HepG2 (cell line): ENCODE data around the gene ALS2CL. TPM values are rescaled to one million over a fixed set of nuclear protein-coding genes. Genes with fewer than 3 reads are reported as not detected.

ENCODE experiments used
- ATAC-seq: fragments of 200-7000 bp; cut with Tn5 transposase; 3 replicates; pipeline ENCODE4 v1.9.1; 2020; ENCODE audit warnings: mild to moderate bottlenecking, moderate library complexity
- BruUV-seq: library from RNA; stranded (reverse); fragments of 400-500 nt; replicated peaks from 2 replicates; lab custom pipeline; 2021; lab: Mats Ljungman, UMichigan
- CTCF ChIA-PET: fragments of 300-600 bp; formaldehyde crosslinking; extraction: SDS; loops from one replicate; lab custom pipeline; 2021; ENCODE audit warnings: low total read pairs, inconsistent platforms, low intra/inter-chr PET ratio; lab: Yijun Ruan, JAX
- POLR2A ChIA-PET: fragments of 350-600 bp; sonication (Branson Sonifier 250); formaldehyde crosslinking; loops from one replicate; lab custom pipeline; 2020; ENCODE audit warnings: antibody characterized with exemption, inconsistent platforms; lab: Yijun Ruan, JAX
- DNase-seq: peaks from one replicate; pipeline ENCODE4 v3.0.0-alpha.2; 2015; ENCODE audit warnings: low spot score
- FAIRE-seq: peaks from 3 replicates; lab custom pipeline; 2011; peaks lifted over from hg19 to GRCh38; lab: Jason Lieb, UNC
- H2AFZ ChIP-seq: one replicate; pipeline ENCODE4 v1.6.1; 2011; ENCODE audit warnings: low read length, inconsistent platforms
- H3K27ac ChIP-seq: fragments of 300-600 bp; 3 replicates; pipeline ENCODE4 v1.8.0; 2011; ENCODE audit warnings: mixed run types, mild to moderate bottlenecking, mixed read lengths, low read length, inconsistent platforms; ENCODE audit not compliant: insufficient read depth; ENCODE audit errors: extremely low read length
- H3K27me3 ChIP-seq, 2 experiments: fragments of 200-600 bp in 1 of 2; 2 replicates in 1 of 2; 3 replicates in 1 of 2; pipeline versions ENCODE4 v1.6.0 to v1.8.0; 2011; ENCODE audit warnings: low read length in 2 of 2, mild to moderate bottlenecking in 2 of 2, moderate library complexity in 2 of 2, inconsistent platforms in 1 of 2; ENCODE audit not compliant: insufficient read depth in 2 of 2, control insufficient read depth in 1 of 2
- H3K36me3 ChIP-seq, 2 experiments: fragments of 200-600 bp in 1 of 2; replicated peaks in 1 of 2; 2 replicates in 1 of 2; 3 replicates in 1 of 2; pipeline versions ENCODE4 v1.5.1 to v1.8.0; 2011; ENCODE audit warnings: low read length in 2 of 2, inconsistent platforms in 1 of 2; ENCODE audit not compliant: insufficient read depth in 2 of 2, control insufficient read depth in 1 of 2
- H3K4me1 ChIP-seq: 2 replicates; pipeline ENCODE4 v1.5.1; 2012; ENCODE audit warnings: low read length, inconsistent platforms; ENCODE audit not compliant: insufficient read depth
- H3K4me2 ChIP-seq: 2 replicates; pipeline ENCODE4 v1.6.0; 2011; ENCODE audit warnings: low read depth, low read length, inconsistent platforms
- H3K4me3 ChIP-seq, 3 experiments: fragments of 200-600 bp in 1 of 3; sonication (generic), shearing (Covaris generic) in 1 of 3; replicated peaks in 1 of 3; 2 replicates each; pipeline ENCODE4 v1.5.1; 2011 to 2016; ENCODE audit warnings: low read length in 3 of 3, inconsistent platforms in 2 of 3, low read depth in 2 of 3, mild to moderate bottlenecking in 2 of 3, control low read depth in 1 of 3, mixed read lengths in 1 of 3; ENCODE audit not compliant: insufficient read depth in 1 of 3
- H3K79me2 ChIP-seq: one replicate; pipeline ENCODE4 v1.6.1; 2011; ENCODE audit warnings: low read length, inconsistent platforms; ENCODE audit not compliant: insufficient read depth
- H3K9ac ChIP-seq: 2 replicates; pipeline ENCODE4 v1.6.0; 2011; ENCODE audit warnings: mild to moderate bottlenecking, low read depth, low read length, inconsistent platforms; ENCODE audit not compliant: insufficient read depth
- H3K9me3 ChIP-seq: 2 replicates; pipeline ENCODE4 v1.5.1; 2012; ENCODE audit warnings: mild to moderate bottlenecking, low read length
- H4K20me1 ChIP-seq: 2 replicates; pipeline ENCODE4 v1.6.0; 2011; ENCODE audit warnings: inconsistent platforms, mild to moderate bottlenecking, low read length, moderate library complexity; ENCODE audit not compliant: insufficient read depth
- LCORL ChIP-seq, 2 experiments: fragments of 450-650 bp in 1 of 2; sonication (generic) in 1 of 2; formaldehyde crosslinking in 1 of 2; IDR thresholded peaks; 2 replicates each; pipeline versions ENCODE4 v1.5.0 to v1.6.1; 2017 to 2020; ENCODE audit warnings: antibody characterized with exemption in 1 of 2, missing genetic modification reagents in 1 of 2
- PHF20 ChIP-seq: sonication (generic); formaldehyde crosslinking; IDR thresholded peaks from 2 replicates; pipeline ENCODE4 v1.5.0; 2020; ENCODE audit warnings: mild to moderate bottlenecking, missing genetic modification reagents
- WGBS: methylation state at CpG from one replicate; pipeline ENCODE4 v1.1.6; 2017; ENCODE audit warnings: low lambda C conversion rate; 5-methylcytosine and 5-hydroxymethylcytosine counted together
- in situ Hi-C: cut with HindIII; loops from 2 replicates; pipeline ENCODE4 v1.10.0; 2017; ENCODE audit warnings: low pct_unique_long_range_greater_than_20kb; ENCODE audit not compliant: extremely low pct_ligation_motif_present
- intact Hi-C: fragments of 100-400 bp; cut with micrococcal nuclease; formaldehyde crosslinking; loops from one replicate; pipeline ENCODE4 v1.10.0; 2022; ENCODE audit not compliant: unreplicated experiment
- polyA plus RNA-seq, 8 experiments: library from polyadenylated mRNA; depleted of rRNA in 3 of 8; stranded (reverse) in 7 of 8; unstranded in 1 of 8; fragments of >200 nt; fragmentation: Illumina TruSeq in 4 of 8; extraction: Trizol in 4 of 8; gene quantifications; 2 replicates each; pipeline versions ENCODE4 v1.2.1 to v1.2.3, GENCODE V29; 2011 to 2016; ENCODE audit warnings: low read depth in 4 of 8, missing spikeins in 1 of 8, mixed read lengths in 1 of 8; ENCODE audit not compliant: insufficient read depth in 1 of 8
- total RNA-seq, 5 experiments: library from RNA; depleted of rRNA; stranded (reverse); fragments of >200 nt; fragmentation: Illumina TruSeq; extraction: Trizol; gene quantifications; 2 replicates each; pipeline ENCODE4 v1.2.3, GENCODE V29; 2016; ENCODE audit warnings: low read depth in 1 of 5
- TF ChIP-seq, protein P1 (sequence below): fragments of 450-650 bp; IDR thresholded peaks from 2 replicates; pipeline ENCODE4 v1.6.1; 2016

Gene ALS2CL
- total and polyA plus RNA-seq, 2 of the 13 experiments (the other 11 are each of a cell fraction or from before 2014, with no cell fraction given): not detected

DNA sequence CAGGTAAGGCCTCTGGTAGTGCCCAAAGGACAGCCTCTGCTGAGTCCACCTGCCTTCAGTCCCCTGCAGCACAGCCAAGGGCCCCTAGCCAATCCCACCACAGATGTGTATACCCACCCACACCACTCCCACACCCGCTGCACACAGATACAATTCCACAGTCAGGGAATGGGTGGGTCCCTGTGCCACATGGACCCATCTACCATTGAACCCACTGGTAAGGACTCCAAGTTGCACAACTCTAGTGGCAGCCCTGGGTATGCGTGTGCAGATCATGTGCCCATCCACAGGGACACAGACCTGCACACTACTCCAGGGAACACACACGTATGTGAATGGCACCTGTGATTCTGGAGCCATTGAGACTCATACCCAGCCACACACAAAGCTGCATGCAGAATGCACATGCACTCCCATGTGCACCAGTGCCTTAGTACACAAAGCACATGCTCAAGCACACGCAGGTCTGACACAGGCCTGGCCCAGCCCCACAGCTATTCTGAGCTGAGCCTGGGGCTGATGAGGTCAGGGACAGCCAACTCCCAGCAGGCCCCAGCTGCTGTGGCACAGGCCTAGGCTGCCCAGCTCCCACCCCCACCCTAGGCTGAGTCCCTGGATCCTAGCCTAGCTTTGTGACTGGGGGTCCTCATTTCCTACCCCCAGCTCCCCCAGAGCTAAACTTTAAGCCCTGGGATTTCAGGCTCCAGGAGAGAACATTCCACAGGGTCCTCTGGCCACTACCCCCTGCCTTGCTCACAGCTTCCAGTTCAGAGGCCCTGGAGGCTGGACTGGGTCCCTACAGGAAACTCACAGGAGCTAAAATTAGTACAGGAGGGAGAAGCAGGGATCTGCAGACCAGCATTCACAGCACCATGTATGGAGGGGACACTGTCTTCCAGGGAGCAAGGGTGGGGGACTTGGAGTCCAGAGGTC is 2.7 kb upstream of the ALS2CL start:
- POLR2A ChIA-PET: no interaction called here
- H3K79me2 ChIP-seq: no peaks in the 10 kb centered on the region
- H3K36me3 ChIP-seq: no peaks in the 10 kb centered on the region
- in situ Hi-C loops: no loop called here
- intact Hi-C loops: no loop called here
- WGBS: 86% methylated on average over 1 of the region's 4 CpGs
- H3K4me1 ChIP-seq: no peaks in the 10 kb centered on the region
- BruUV-seq: no TSS peak
- FAIRE-seq (no peak), ATAC-seq (no peak), DNase-seq (no peak)
- H3K9ac ChIP-seq: no peak overlapping the region
- no peak overlapping the region for H3K4me3 ChIP-seq
- H3K9me3 ChIP-seq: no peaks in the 10 kb centered on the region
- peaks cover 0 to 10% of the 10 kb centered on the region in 2 experiments; a peak in 2 of 5 replicates for H3K27me3 ChIP-seq
- peak; percentile 34; the same call in 1 of the 2 replicates for TF ChIP-seq LCORL (IDR thresholded peaks at IDR 0.05)
- no peak for TF ChIP-seq LCORL (CRISPR knock-in tag; IDR thresholded peaks at IDR 0.05)
- TF ChIP-seq, protein P1, sequence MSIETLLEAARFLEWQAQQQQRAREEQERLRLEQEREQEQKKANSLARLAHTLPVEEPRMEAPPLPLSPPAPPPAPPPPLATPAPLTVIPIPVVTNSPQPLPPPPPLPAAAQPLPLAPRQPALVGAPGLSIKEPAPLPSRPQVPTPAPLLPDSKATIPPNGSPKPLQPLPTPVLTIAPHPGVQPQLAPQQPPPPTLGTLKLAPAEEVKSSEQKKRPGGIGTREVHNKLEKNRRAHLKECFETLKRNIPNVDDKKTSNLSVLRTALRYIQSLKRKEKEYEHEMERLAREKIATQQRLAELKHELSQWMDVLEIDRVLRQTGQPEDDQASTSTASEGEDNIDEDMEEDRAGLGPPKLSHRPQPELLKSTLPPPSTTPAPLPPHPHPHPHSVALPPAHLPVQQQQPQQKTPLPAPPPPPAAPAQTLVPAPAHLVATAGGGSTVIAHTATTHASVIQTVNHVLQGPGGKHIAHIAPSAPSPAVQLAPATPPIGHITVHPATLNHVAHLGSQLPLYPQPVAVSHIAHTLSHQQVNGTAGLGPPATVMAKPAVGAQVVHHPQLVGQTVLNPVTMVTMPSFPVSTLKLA: peak; percentile 92
- TF ChIP-seq PHF20 (CRISPR knock-in tag): no peak
- CTCF ChIA-PET: interaction anchor here (1.4 kb wide), 1 partner anchor 207 kb away, joined by 5 read pairs; no protein-coding TSS in a partner anchor
- H4K20me1 ChIP-seq: no peaks in the 10 kb centered on the region
- no peak overlapping the region for H3K27ac ChIP-seq
- H2AFZ ChIP-seq: no peak overlapping the region
- no peak overlapping the region for H3K4me2 ChIP-seq
